IPS-NIHi7 (cell line): ENCODE data around the gene RPRD1B.

ENCODE experiments used
- DNase-seq: peaks from one replicate; pipeline ENCODE4 v3.0.0; 2012; ENCODE audit warnings: mixed read lengths; ENCODE audit errors: extremely low spot score

RPRD1B gene

GRCh38 chr20:38036366-38036765, 2.8 kb downstream of the RPRD1B start:
- no peak for DNase-seq

DNA sequence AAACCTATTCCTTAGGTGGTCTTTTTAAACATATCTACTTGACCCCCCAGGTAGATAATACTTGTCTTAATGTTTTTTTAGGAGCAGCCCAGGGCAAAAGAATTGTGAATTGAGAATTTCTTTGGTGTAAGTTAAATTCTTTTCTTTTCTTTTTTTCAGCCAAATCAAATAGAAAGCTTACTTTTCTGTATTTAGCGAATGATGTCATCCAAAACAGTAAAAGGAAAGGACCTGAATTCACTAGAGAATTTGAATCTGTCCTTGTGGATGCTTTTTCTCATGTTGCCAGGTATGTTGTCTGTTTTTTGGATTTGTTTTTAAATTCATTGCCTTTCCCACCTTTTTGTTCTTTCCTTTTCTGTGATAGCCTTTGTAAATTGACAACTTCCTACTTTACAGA, 6.7 kb downstream of the RPRD1B start:
- DNase-seq, result no peak

DNA sequence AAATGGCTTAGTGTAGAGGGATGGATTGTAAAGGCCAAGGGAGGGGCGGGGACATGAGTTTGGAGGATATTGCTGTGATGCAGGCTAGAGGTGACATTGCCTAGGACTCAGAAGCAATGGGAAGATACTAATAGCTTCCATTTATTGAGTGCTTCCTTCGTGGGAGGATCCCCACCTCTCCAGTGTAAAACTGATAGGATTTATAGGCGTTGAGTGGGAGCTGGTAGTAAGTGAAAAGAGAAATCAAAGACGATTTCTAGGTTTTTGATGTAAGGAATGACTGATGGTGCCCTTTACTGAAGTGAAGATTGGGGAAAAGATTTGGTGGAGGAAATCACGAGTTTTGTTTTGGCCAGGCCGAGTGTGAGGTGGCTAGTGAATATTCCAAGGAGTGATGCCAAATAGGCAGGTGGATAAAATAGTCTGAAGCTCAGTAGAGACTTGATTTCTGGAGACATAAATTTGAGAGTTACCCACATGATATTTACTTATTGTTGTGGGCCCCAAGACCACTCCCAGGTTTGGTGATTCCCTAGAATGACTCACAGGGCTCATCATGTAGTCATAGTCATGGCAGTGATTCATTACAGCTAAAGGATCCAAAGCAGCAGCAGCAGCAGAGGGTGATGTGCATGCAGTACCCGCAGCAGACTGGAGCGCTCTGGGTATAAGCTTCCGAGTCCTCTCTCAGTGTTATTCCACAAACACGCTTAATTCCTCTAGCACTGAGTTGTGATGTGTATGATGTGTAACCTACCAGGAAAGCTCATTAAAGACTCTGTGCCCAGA, 10.2 kb downstream of the RPRD1B start:
- DNase-seq, result no peak

GRCh38 chr20:38044685-38045084, 11.1 kb downstream of the RPRD1B start:
- DNase-seq, result no peak

- peak; percentile 33 for DNase-seq
Observed at GRCh38 chr20:38046572-38046971, 13.0 kb downstream of the RPRD1B start.

GRCh38 chr20:38049800-38050199, 16.3 kb downstream of the RPRD1B start:
- no peak for DNase-seq

DNA sequence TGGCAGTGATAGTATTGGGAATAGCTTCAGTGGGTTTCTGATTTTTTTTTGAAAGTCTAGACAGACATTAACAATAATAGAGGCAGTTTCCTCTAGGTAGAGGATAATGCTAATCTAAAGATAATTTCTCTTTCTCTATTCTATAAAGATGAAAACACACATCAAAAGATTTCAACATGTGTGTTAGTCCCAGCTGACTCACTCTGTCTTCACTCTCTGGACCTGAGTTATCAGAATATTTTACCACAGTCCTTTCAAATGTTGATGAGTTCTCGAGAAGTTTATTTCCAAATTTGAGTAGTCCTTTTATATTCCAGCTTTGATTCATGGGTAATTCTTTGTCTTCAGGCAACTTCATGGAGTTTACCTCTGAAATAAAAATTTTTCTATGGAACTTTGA, 17.1 kb downstream of the RPRD1B start:
- DNase-seq, result no peak

GRCh38 chr20:38052870-38053269, 19.3 kb downstream of the RPRD1B start:
- no peak for DNase-seq

DNA sequence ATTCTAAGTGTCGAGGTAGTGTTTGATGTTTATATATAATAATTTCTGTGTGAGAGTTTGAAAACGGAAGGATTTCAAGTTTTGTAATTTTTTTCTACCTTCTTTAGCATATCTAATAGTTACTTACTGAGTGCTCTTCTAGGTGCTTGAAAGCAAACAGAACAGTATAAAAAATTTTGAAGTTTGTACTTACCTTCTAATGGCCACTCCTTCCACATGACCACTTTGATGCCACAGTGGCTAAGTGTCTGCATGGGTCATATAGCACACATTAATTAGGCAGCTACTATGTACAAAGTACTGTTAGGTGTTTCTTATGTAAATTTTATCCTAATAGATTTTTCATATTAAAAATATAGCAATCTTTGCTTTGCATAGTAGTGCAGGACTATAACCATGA, 21.1 kb downstream of the RPRD1B start:
- DNase-seq, result no peak

DNA sequence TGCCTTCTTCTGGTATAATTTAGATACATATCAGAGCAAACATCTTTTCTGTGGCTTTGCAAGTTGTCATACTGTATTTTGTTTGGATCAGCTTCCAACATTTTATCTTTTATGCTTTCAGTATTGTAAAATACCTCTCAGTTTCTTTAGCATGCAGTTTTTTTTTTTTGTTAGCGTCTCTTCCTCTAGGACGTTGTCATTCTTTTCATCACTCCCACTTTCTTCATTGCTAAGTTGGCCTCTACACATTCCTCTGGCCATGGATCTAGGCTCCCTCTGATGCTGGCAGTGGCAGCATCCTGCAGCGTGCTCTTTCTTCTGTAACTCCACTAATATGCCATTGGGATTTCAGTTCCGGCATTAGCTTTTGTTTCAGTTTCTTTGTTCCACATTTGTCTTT, 21.7 kb downstream of the RPRD1B start:
- DNase-seq, result no peak

DNA sequence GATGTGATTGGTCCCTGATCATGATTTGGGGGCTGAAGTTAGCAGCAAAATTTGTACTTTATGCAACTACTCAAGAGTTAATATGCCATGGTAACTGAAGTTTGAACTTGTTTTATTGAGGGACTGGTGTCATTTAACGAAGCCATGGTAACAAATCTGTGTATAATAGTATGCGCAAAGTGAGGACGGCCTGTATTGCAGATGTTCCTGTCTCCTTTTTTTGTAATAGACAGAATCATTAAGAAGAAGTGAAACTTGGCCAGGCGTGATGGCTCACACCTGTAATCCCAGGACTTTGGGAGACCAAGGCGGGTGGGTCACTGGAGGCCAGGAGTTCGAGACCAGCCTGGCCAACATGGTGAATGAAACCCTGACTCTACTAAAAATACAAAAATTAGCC, 22.3 kb downstream of the RPRD1B start:
- no peak for DNase-seq

DNA sequence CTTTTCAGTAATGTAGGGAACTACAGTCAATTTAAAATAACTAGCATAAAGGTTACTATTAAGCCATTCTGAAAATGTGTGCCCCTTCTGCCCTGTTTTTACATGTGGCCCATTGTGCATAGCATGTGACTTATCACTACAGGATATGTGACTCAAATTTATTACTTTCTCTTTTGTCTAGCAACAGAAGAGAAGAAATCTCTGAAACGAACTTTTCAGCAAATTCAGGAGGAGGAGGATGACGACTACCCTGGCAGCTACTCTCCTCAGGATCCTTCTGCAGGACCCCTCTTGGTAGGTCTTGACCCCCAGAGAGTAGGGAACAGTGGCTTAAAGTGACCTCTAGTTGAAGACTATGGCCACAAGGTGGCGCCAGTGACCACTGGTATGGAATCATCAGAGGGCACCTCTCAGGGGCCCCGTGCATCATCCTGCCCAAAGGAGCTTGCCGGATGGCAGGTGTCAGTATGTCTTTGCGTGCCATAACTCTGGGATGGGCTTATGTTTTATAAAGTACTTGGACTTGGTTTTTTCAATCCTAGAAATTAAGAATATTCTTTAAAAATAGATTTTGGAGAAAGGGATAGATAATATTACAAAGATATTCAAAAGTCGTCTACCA, 23.9 kb downstream of the RPRD1B start:
- DNase-seq, result peak; percentile 90

DNA sequence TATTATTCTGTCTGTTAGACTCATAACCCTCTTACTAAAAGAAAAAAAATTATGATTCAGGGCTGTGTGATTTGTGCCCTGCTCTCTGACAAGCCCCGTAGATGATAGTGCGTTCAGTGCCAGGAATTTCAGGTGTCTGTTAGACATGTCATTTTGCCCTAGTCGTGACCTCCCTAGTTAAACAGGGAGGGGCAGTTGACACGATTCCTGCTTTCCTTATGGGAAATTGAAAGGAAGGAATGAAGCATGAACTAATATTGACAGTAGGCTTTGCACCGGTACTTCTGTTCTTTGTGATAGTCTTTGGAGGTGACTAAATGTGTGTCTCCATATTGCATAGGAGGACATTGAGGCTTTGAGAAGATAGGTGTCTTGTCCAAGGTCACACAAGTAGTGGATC, 26.3 kb downstream of the RPRD1B start:
- DNase-seq, result no peak

- peak; percentile 35 for DNase-seq
Observed at GRCh38 chr20:38060536-38060935, 27.0 kb downstream of the RPRD1B start.

- DNase-seq, result no peak
Observed at GRCh38 chr20:38061109-38061508, 27.6 kb downstream of the RPRD1B start.

GRCh38 chr20:38062890-38063289, 29.3 kb downstream of the RPRD1B start:
- no peak for DNase-seq

DNA sequence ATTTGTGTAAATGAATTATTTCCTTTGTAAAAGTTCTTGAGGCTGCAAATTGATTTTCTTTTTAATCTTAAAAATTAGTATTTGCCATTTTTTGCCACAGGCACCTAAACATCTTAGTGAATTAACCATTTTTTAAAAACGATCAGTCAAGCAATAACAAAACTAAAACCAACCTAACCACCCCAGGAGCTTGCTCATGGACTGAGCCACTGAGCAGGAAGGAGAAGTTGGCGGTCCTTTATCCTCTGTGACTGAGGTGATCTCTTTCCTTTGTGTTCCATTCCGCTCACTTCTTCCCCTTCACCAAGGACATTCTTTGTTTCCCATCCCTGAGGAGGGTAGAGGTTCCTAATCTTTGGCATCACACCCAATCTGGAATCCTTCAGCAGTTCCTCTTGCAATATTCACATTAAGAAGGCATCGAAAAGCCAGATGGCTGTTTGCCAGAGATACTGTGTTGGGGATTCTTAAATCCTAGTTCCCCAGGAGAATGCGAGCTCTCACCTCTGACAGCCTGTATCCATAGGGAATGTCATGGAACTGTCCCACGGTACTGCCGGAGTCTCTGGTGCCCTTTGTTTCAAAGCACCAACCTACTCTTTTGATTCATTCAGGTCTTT, 30.5 kb downstream of the RPRD1B start:
- no peak for DNase-seq

DNA sequence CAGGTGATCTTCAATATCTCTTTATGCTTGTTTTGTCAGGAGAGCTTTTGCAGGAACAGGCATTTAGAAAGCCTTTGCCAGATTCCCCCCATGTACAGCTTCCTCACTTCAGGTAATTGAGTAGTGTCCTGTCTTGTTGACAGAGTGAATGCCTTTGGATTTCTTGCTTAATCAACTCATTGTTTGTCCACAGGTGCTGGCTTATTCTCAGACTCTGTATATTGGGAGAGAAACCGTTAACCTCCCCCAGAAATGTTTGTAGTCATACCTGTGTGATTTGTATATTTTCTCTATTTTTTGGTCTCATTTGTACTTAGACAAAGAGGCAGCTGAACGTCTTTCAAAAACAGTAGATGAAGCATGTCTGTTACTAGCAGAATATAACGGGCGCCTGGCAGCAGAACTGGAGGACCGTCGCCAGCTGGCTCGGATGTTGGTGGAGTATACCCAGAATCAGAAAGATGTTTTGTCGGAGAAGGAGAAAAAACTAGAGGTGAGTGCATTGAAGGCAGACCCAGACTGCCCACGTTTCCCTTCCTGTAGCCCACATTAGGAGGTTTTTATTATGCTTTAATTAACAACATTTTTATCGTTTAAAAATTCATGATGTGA, 32.3 kb downstream of the RPRD1B start:
- no peak for DNase-seq

DNA sequence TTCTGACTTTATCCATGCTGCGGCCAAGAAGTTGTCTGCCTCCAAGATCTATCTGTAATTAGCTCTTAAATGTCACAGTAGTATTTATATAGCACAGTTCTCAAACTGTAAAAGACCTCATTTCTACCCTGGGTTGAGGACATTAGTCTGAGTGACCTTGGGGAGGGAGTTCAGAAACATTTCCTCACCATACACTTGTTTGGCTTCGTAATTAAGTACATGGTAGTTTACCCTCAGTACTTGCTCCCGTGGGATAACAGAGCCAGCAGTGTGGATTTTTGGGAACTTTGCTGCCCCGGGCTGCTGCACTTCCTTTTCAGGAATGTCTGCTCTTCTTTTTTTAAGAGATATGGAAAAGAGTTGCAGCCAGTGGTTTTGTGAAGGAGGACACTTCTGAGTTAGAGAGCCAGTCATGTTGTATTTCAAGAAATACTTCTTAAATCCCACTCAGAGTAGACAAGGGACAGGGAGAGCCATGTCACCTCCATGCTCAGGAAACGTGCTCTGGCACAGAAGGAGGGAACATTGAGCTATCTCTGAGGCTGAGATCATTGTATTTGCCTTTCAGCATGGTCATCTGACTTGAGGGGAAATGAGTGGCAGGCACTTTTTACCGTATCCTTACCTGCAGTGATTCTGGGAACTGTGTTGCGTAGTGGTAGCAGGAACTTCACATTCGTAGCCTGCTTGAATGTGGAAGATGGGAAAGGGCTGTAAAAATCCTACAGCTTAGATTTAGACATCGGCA, 33.6 kb downstream of the RPRD1B start:
- no peak for DNase-seq

DNA sequence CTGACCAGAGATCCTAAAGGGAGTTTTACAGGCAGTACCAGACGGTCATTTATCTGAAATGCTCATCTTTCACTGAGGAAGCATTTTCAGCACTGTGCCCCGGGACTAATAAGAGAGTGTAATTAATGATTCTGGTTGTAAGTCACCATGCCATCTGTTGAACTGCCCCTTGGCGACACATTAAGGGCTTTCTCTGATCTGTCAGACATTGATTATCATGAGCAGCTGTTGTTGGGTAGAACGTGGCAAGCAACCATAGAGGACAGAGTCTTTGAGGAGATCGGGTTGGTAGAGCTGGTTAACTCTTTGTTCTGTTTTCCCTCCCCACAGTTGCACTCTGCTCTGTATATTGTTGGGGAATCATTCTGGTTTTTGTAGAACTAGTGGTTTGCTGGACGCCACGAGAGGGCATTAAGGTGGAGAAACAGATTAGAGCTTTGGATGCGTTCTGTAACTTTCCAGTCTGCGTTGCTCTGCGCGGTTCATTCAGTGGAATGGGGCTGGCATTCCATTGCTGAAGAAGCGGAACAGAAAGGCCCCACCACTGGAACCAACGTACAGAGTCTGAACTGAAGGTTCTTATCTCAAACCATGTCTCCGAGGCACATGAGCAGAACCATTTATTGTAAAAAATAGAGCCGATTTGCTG, 34.3 kb downstream of the RPRD1B start:
- DNase-seq, result no peak

- no peak for DNase-seq
Observed at GRCh38 chr20:38072898-38073297, 39.4 kb downstream of the RPRD1B start.
